SK-MEL-5 (cell line): ENCODE data around the gene IER5L. TPM values are rescaled to one million over a fixed set of nuclear protein-coding genes. Genes with fewer than 3 reads are reported as not detected.
"Not testable (repeated sequence)": the region's sequence is repeated elsewhere in the genome, so short reads cannot be mapped to it uniquely, and the experiment has no call there.

ENCODE experiments used
- DNase-seq: peaks from one replicate; pipeline ENCODE4 v3.0.0-alpha.2; 2016; ENCODE audit warnings: low read depth, low spot score
- in situ Hi-C: cut with HindIII; loops from 2 replicates; pipeline ENCODE4 v1.10.0; 2016; ENCODE audit warnings: low sequenced_read_pairs, high pct_unique_total_duplicates, low pct_unique_long_range_greater_than_20kb
- total RNA-seq: library from RNA; depleted of rRNA; stranded (reverse); fragments of >200 nt; shearing (Covaris generic); gene quantifications from 2 replicates; pipeline ENCODE4 v1.2.3, GENCODE V29; 2014

Gene IER5L
- total RNA-seq, 1 experiment from 2014 or later, result 53.9 TPM

DNA sequence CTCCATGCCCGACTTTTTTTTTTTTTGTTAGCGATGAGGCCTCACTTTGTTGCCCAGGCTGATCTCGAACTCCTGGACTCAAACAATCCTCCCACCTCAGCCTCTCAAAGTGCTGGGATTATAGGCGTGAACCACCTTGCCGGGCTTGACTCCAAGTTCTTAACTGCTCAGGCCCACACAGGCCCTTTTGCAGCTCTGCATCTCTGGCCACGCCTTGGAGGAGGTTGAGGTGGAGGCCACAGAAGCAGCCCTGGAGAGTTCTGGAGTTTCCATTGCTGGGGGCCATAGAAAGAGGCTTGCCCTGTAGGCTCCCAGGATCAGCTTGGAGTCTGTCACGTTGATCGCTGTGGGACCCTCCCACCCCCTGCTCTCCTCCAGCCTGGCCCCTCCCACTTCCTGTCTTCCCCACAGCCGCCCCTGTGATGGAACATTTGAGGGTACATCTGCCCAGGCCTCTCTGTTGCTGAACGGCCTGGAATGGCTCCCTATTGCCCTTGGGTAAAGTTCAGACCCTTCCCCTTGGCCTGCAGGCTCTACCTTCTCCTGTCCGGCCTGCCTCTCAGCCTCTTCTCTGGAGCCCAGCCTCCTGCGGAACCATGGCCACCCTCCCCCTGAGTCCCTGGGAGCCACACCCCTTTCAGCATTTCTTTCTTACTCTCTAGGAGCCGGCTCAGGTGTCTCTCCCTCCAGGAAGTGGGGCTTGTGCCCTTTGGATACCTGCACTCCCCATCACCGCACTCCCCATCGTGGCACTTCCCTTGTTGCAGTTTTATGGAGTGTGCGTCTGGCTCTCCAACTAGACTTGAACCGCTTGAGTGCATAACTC is 30.4 kb upstream of the IER5L start:
- in situ Hi-C loops, result no loop called here
- no peak for DNase-seq

DNA sequence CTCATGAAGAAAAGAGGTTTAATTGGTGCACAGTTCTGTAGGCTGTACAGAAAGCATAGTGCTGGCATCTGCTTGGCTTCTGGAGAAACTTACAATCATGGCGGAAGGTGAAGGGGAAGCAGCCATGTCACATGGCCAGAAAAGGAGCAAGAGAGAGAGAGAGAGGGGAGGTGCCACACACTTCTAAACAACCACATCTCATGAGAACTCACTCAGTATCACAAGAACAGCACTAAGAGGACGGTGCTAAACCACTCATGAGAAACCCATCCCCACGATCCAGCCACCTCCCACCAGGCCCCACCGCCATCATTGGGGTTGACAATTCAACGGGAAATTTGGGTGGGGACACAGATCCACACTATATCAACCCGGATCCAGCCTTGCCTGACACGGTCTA is 28.8 kb upstream of the IER5L start:
- in situ Hi-C loops, result no loop called here
- no peak for DNase-seq

DNA sequence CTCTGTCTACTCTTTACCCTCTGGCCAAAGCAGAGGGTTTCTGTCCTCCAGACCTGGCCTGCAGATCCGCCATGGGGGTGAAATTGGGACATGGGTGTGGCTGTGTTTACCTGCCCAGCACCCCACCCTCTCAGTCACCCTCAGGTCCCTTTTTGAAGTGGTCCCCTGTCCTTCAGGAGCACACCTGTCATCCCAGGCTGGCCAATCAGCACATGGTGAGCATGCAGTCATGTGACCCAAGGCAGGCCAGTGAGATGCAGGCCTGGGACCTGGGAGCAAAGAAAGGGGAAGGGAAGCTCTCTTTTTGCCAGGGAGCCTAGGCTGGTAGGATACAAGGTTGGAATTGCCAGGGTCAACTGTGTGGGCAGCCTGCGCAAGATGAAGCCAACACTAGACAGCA is 28.3 kb upstream of the IER5L start:
- no peak for DNase-seq
- in situ Hi-C loops, result no loop called here

GRCh38 chr9:129204840-129205239 is 26.8 kb upstream of the IER5L start:
- no peak for DNase-seq
- in situ Hi-C loops, result no loop called here

DNA sequence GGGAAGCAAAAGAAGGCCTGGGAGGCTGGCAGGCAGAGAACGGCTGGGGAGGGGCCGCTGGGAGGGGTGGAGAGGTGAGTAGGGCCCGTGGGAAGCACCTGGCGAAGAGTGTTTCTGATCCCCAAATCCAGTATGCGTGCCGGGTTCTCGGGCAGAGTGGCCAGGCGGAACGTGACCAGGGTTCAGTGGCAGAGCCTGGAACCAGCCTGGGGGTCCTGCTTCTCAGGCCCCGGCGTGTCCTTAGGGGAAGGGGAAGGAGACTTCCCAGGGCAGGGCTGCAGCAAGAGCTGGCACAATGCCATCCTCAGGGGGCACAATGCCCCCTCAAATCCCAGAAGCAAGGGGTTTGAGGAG is 25.5 kb upstream of the IER5L start:
- in situ Hi-C loops, result no loop called here
- DNase-seq, result no peak

DNA sequence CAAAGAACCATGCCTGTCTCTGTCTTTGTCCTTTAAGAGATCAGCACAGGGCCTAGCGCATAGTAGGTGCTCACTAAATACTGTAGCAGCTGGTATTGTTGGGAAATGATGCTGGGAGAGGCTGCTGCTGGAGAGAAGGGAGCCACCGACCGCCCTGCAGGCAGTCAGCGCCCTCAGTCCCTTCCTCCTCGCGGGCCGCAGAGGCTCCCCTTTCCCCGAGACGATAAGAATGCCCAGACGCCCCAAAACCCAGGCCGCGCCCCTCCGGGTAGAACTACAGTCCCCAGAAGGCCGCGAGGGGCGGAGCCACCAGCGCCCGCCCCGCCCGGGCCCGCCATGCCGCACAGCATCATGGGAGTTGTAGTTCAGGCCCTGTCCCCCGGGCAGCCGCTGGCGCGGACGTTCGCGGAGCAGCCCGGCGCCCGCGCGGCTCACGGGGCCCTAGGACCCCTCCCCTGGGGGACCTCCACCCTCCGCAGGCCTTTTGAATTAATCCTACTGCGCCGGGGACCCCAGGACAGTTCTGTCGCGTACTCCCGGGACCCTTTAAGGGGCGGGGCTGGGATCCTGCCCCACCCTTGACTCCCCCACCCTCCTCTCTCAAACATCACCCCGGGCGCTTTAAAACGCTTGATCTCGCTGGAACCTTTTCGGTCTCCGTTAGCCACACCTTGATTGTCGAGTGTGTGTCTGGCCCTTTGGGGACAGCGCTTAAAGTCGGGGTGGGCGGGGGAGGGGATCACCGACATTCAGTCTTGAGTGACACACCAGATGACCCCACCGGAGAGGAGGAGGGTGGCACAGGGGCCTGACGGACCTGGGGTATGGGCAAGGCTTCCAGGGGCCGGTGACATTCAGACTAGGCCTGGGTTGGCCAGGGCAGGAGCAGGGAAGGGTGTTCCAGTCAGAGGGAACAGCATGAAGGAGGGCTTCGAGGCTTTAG is 24.8 kb upstream of the IER5L start:
- peak; percentile 74 for DNase-seq
- in situ Hi-C loops, result no loop called here

DNA sequence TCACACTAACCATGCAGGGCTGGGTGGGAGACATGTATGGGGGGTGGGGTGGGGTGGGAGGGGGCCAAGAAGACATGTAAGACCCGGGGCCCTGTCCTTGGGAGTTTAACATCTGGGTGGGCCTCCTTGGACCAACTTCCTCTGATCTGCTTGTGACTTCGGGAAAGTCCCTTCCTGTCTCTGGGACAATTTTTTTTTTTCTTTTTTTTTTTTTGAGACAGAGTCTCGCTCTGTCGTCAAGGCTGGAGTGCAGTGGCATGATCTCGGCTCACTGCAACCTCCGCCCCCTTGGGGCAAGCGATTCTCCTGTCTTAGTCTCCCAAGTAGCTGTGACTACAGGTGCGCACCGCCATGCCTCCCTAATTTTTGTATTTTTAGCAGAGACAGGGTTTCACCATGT is 23.8 kb upstream of the IER5L start:
- no peak for DNase-seq
- in situ Hi-C loops, result no loop called here

- no peak for DNase-seq
Observed at GRCh38 chr9:129201289-129201688, 23.2 kb upstream of the IER5L start.

GRCh38 chr9:129200255-129200654 is 22.2 kb upstream of the IER5L start:
- DNase-seq, result no peak
- in situ Hi-C loops, result no loop called here

More at GRCh38 chr9:129201289-129201688, 23.2 kb upstream of the IER5L start:
- in situ Hi-C loops, result no loop called here

DNA sequence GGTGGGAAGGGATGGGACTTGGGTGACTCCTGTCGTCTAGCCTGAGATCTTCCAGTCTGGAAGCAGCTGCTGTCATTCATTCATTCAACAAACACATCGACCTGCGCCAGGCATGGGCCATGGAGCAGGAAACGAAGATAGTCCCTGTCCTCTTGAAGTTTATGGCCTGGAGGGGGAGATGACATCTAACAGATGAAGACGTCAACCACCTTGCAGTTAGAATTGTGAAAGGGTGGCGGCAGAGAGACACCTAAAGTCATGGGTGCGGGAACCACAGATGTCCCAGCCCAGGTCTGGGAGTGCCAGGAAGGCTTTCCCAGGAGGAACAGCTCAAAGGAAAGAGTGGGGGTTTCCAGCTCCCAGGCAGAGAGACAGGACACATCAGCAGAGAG is 21.0 kb upstream of the IER5L start:
- in situ Hi-C loops, result no loop called here
- no peak for DNase-seq

DNA sequence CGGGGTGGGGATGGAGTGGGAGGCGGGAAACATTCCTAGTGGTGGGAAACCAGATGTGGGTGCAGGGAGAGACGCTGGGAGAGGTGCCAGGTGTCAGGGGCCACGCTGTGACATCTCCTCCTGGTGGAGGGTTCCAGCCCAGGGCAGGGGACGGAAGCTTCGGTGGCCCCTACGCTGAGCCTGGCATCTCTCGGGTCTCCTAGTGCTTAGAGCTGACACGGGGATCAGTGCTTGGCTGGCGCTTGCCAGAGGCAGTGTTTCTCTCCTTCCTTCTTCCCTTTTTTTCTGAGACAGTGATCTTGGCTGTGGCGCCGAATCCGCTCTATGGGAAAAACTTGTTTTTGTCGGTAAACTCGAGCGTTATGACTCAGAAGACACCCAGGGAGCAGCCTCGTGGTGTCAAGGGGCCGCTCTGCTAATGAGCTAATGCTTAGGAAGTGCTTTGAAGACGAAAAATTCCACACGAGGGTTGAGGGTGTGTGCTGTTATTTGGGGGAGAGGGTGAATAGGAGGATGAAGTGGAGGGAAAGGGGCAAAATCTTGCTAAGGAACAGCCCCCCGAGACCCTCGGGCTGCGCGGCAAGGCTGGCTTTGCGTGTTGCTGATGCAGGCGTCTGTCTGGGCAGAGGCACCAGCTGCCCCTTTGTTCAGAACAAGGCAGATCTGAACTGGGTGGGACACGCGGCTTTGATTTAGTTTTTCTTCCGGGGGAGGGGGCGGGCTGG is 20.4 kb upstream of the IER5L start:
- DNase-seq, result no peak
- in situ Hi-C loops, result no loop called here

DNA sequence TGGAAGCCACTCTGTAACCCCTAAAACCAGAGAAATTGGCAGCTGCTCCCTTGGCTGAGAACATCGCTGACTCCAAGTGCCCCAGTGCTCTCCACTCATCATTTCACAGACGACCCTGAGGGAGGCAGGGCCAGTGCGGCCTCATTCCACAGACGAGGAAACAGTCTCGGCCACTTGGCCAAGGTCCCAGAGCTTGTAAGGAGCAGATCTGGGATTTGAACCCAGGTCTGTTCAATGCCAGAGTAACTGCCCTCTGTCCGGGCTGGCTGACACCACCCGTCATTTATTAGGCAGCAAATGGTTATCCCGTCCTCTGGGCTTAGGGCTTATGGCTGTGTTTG is 19.9 kb upstream of the IER5L start:
- no peak for DNase-seq
- in situ Hi-C loops, result no loop called here

- in situ Hi-C loops, DNase-seq: not testable (repeated sequence)
Observed at GRCh38 chr9:129197045-129197444, 19.0 kb upstream of the IER5L start.

DNA sequence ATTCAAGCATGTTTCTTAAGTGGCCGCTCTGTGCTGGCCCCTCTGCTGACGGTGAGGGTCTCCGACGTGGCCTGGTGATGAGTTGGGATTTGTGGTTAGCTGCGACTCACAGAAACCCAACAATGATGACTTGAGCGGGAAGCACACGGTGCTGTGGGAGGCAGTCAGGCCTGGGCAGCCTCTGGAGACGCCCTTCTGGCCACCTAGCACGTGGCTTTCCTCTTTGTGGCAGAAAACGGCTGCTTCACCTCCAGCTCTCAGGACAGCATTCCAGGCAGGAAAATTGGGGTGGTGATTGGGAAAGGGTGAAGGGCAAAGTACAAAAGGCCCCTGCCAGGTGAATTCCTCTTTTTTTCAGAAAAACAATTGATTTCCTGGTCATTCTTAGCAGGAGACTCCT is 17.5 kb upstream of the IER5L start:
- no peak for DNase-seq
- in situ Hi-C loops, result no loop called here

GRCh38 chr9:129194221-129194620 is 16.2 kb upstream of the IER5L start:
- peak; percentile 32 for DNase-seq
- in situ Hi-C loops, result no loop called here

GRCh38 chr9:129193655-129194054 is 15.6 kb upstream of the IER5L start:
- in situ Hi-C loops, result no loop called here
- DNase-seq, result no peak

DNA sequence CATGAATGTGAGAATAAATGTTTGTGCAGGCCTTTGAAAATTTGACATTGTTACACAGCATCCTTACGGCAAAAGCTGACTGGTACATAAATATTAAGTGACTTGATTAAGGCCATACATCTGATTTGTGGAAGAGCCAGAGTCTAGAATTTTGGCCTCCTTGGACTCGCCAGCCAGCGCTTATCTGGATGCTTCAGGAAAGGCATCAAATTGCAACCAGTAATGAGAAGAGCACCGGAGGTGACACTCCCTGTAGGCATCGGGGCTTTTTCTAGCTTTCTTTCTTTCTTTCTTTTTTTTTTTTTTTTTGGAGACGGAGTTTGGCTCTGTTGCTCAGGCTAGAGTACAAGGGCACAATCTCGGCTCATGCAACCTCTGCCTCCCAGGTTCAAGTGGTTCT is 13.2 kb upstream of the IER5L start:
- in situ Hi-C loops, result no loop called here
- DNase-seq, result no peak

DNA sequence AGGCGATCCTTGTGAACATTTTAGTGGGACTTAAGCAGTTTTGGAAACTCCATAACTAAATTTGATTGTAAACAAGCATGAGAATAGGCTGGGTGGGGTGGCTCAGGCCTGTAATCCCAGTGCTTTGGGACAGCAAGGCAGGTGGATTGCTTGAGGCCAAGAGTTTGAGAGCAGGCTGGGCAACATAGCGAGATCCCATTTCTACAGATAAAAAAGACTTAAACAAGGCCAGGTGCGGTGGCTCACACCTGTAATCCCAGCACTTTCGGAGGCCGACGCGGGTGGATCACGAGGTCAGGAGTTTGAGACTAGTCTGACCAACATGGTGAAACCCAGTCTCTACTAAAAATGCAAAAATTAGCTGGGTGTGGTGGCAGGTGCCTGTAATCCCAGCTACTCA is 11.9 kb upstream of the IER5L start:
- in situ Hi-C loops, DNase-seq: not testable (repeated sequence)
